Prostate gland (tissue), 2 donors: ENCODE data around the gene GMCL1.

ENCODE experiments used
- CTCF ChIP-seq, 4 experiments: fragments of 200-600 bp in 2 of 4; fragments of 450-650 bp in 2 of 4; sonication (generic) in 2 of 4; IDR thresholded peaks; 1 replicate in 3 of 4; 2 replicates in 1 of 4; pipeline ENCODE4 v1.5.1; 2016 to 2019; ENCODE audit warnings: antibody characterized with exemption in 4 of 4, mild to moderate bottlenecking in 2 of 4, moderate library complexity in 2 of 4
- POLR2A ChIP-seq: fragments of 450-650 bp; IDR thresholded peaks from one replicate; pipeline ENCODE4 v1.6.1; 2016; ENCODE audit warnings: antibody characterized with exemption, mild to moderate bottlenecking
- POLR2AphosphoS5 ChIP-seq: sonication (generic); formaldehyde crosslinking; IDR thresholded peaks from one replicate; pipeline ENCODE4 v1.6.1; 2017; ENCODE audit warnings: antibody characterized with exemption

GRCh38 chr2:69801745-69802290 lies 27.6 kb upstream of the GMCL1 start:
- TF ChIP-seq CTCF (IDR thresholded peaks at IDR 0.05): no peak
- no peak for TF ChIP-seq POLR2A
- no peak for TF ChIP-seq POLR2AphosphoS5
